HL-60/S4 treated with retinoic acid at 250 ng/mL for 4 days and 3 days (cell line): ENCODE results near the gene RRAGC.
"Not testable (repeated sequence)": the region's sequence is repeated elsewhere in the genome, so short reads cannot be mapped to it uniquely, and the experiment has no call there.

ENCODE experiments used
- in situ Hi-C: fragments of 300-500 bp; cut with MboI; formaldehyde crosslinking; loops from 2 replicates; pipeline ENCODE4 v1.7.0; 2022; ENCODE audit warnings: low sequenced_read_pairs

The RRAGC gene

DNA sequence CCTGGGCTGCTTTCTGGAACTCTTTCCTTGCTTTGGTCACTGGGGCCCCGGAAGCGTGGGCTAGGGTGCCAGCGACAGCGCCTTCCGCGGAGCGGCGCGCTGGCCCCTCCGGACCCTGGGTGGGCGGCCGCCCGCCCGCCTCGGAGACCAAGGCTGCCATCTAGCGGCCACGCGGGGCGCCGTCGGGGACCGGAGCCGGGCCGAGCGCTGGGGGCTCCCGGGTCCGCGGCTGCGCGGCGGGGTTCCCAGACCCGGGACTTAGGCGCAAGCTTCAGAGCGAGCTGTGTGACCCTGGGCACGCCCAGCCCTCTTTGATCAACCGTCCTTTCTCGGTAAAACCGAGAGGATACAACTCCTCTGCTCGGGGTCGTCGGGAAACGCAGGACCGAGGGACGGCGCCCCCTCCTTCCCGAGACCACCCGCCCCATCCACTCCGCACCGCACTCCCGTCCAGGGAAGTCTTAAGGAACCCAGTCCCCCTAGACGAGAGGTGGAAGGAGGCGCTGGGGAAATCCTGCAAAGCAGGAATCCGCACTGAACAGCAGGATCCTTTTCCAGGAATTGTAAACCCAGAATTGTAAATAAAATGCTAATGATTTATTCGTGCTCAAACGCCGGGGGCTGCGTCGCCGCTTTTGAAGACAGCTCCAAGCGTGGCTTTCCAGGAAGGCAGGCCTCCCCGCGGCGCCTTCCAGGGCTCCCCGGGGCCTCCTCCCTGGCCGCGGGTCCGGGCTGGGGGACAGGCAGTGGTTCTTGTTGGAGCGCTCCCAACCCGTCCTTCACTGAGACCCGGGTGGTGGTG, 41.2 kb downstream of the RRAGC start:
- in situ Hi-C loops = no loop called here

DNA sequence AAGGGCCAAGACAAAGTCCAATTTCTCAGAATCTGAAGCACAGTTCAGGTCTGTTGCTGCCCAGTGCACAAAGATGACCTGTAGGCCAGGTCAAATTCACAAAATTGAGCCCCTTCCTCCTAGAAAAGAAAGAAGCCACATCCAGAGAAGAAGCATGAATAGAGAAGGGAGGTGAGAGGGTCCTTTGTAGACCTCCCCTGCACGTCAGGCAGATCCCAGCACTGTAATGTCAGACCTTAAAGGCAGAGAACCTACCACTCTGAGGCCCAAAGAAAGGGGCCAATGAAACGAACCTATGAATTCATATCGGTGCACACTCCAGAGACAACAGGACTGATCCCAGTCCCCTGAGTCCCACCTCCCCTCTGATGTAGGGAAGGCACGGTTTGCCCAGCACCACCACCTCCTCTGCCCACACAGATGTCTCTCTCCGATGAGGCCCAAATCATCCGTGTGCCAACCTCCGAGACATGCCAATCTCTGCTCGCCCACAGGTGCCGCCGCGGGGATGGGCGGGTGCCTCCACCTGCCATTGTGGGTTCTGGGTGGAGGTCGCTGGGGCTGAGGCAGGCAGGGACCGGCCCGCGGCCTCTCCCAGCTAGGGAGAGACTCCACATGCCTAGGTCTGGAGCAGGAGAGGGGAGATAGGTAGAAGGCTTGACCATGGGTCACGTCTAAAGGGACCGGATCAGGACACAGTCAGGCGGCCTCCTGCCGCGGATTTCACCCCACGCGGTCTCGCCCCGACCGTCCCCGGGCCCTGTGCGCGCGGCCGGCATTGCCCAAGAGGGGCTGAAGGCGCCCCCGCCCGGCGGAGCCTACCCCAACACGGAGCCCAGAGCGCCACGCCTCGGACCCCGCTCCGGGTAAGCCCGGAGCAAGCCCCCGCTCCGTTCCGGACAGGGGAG, 42.1 kb downstream of the RRAGC start:
- in situ Hi-C loops = no loop called here

DNA sequence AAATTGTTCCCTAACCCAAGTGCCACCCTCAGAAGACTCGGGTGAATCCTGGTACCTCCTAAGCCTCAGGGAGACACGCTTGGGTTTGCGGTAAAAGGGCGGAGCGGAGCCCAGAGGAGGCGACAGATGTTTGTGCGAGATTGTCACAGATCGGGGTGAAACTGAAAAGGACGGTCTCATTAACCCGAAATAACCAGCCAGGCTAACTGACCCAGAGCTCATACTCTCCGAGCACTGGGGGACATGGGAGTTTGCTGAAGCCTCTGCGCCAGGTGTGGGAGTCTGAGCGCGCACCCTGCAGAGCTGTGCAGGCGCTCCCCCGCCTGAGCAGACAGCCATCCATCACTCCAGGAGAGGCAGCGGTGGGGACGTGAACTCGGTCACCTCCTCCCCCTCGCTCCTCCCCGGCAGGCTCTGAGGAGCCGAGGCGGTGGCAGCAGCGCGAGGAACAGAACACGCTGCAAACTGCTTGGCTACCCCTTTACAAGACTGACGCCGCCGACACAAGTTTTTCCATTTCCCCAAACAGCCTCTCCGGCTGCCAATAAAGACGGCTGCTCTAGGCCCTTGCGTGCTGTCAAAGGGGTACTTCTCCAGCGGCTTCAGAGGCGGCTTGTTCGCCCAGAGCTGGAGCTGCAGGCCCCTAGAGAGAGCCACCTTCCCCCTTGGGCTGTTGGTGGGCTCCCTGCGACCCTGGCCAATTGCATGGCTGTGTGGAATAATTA, 43.5 kb downstream of the RRAGC start:
- in situ Hi-C loops = no loop called here

DNA sequence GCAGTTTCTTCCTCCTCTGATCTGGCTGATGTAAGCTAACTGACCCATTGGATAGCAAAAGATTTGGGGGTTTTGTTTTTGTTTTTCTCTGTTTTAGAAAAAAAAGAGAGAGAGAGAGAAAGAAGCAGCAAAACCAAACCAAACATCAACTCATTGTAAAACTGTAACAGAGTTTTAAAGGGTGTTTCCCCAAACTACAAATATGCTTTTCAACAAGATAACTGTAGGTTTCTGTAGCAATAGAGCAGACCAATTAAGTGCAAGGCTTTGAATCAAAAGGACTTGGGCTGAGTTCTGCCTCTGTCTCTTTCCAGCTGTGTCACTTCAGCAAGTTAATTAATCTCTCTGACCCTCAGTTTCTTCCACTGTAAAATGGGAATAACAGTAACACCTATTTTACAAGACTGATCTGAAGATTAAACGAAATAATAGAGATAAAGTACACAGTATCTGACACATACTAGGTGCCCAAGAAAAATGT, 44.5 kb downstream of the RRAGC start:
- in situ Hi-C loops = no loop called here

DNA sequence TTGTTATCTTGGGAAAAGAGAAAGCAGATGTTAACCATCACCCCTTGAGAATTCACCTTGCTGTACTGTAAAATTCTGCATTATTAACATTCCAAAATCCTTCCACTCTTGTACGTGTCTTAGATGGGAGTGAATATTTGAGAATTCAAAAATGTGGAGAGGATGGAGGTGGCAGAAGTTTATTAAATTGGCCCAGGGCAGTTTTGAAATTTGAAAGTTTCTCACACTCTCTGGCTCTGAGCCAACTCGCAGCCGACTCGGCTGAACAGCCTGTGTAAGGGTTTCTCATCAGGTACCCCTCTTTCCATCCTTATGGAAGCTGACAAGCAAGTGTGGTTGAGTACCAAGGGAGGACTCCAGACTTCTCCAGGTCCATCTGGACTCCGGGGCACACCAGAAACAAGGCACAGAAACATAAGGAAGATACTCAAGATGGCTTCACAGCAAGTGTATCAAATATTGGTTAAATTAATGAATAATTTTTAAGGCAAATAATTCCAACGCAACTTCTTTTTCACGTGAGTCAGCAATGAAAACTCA, 45.1 kb downstream of the RRAGC start:
- in situ Hi-C loops = no loop called here

DNA sequence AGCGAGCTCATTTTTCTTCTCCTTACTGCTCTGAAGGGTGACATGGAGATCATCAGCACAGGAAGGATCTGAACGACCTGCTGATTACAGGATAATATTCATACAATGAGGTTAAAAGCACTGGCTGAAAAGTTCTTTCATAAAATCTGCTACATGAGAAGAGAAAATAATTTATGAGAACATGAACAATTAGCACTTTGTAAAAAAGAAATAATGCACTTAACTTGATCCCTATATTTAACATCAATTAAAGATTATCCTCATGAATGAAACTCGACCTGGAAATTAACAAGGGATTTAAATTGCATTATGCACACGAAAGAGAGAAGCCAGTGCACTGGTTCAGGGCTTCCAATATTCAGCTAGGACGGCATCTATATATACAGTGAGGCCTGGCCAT, 46.6 kb downstream of the RRAGC start:
- in situ Hi-C loops = no loop called here

DNA sequence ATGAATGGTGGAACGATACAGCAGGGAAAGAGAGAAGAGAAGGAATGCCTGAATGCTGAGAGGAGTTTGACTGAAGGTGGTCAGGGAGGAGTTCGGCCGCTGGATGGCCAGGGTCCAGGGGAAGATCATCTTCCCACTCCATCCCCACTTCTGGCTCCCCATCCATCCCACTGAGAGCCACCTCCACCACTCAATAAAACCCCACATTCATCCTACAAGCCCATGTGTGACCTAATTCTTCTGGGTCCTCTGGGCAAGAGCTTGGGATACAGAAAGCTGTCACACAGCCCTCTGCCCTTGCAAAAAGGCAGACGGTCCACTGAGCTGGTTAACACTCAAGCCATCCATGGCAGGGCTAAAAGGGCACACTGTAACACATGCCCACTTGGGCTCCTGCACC, 48.1 kb downstream of the RRAGC start:
- in situ Hi-C loops = not testable (repeated sequence)

DNA sequence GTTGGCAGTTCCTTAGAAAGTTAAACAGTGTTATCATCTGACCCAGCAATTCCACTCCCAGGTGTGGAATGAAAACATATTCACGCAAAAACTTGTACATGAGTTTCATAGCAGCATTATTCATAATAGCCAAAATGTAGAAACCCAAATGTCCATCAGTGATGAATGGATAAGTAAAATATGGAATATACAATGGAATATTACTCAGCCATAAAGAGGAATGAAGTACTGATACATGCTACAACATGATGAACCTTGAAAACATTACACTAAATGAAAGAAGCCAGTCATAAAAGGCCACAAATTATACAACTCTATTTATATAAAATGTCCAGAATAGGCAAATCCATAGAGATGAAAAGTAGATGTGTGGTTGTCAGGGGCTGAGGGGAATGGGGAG, 53.5 kb downstream of the RRAGC start:
- in situ Hi-C loops = no loop called here

DNA sequence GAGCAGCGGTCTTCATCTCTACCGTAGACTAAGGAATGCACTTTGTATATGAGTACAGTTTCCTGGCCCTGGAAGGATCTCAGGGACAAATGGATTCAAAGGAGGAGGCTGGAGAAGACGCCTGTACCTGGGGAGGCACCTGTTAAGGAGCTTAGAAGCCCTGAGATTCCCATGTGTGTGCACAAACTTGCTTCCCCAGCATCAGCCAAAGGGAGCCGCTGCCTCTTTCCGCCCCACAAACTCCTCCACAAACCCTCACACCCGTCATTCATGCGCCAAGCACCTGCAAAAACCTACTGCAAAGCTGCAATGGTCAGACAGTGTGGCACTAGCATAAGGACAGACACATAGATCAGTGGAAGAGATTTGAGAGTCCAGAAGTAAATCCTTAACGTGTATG, 54.5 kb downstream of the RRAGC start:
- in situ Hi-C loops = no loop called here

DNA sequence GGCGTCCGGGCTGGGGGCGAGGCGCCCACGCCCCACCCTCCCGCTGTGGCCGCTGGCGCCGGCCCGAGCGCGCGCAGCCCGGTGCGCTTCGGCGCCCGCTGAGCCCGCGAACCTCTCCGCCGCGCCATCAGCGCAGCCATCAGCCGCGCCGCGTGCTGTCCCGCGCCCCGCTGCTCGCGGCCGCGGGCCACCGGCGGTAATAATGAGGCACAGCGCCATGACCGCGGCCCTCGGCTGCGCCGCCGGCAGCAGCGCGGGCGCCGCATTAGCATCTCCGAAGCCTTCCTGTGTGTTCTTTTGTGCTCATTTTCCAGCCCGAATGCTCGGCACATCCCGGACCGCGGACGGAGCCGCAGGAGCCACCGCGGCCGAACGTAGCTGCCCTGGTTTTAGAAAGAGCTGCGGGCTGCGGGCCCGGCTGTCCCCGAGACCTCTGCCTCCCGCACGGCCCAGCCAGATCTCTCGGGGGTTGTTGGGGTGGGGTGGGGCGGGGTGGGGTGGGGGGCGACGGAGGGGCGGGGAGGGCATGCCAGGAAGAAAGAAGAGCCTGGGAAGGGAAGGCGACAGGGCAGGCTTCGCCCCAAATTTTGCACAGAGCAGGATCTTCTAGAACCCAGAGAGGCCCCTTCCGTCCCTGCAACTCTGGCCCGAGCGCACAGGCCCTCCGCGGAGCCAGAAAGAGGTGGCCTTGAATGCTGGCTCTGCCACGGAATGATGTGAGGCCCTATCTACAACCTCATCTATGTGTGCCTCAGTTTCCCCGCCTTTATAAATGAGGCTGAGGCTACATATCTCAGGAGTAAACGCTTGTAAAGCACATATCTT, 55.3 kb downstream of the RRAGC start:
- in situ Hi-C loops = no loop called here

DNA sequence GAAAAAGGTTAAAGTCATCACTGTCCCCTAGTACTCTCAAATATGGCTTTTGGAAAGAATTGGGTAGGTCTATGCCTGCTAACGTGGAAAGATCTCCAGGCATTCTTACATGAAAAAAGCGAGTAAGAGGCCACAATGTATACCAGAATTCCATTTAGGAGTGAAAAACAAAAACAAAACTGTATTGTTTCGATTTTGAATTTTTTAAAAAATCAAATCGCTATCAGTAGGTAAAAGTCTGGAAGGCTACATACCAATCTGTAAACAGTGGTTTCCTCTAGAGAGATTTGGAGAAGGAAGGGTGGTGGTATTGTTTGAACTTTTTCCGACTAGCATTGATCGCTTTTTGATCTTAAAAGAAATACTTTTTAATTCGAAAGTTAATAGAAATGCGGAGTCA, 55.9 kb downstream of the RRAGC start:
- in situ Hi-C loops = no loop called here

DNA sequence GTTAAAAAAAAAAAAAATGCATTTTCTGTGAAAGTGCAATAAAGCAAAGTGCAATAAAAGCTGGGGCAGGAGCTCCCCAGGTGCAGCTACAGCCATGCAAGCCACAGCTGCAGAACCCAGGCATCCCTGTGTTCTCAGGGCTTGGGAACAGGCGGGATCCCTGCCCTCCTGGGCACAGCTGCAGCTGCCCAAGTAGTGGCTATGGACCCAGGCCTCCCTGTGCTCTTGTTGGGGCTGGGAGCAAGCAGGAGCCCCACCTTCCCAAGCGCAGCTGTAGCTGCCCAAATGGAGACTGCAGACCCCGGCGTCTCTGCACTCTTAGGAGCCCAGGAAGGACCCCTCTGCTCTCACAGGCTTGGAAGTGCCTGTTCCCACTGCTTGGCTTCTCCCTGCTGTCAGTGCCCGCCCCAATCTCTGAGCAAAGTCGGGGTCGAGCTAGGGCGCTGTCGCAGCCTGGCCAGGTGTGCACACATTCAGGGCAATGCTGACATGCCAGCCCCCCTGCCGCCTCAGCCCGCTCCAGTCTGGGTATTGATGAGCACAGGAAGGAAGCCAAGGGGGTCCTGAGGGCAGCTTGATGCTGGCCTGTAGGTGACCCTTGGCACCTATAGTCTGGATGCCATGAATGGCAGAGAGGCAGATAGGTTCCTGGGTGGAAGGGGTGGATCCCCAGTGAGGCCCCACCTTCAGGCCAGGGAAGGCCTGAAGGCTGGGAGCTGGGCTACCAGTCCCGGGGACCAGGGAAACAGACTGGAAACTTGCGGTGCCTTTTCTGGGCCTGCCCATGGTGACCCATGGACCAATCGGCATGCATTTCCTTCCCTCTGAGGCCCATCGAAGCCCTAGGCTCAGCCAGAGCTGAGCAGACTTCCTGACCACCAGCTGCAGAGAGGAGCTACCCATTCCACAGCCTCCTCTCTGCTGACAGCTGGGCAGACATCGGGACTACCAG, 58.6 kb downstream of the RRAGC start:
- in situ Hi-C loops = no loop called here

DNA sequence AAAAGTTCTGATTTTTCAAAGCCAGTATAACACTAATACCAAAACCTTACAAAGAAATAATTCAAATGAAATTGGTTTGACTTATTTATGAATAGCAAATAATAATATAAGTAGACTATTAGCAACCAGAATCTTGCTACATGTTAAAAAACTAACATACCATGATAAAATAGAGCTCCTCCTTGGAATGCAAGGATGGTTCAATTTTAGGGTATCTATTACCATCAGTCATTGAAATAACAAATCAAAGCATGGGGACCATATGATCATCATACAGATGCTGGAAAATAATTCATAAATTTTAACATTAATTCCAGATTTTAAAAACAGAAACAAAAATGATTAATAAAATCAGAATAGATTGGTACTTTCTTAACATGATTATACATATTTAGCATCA, 66.3 kb downstream of the RRAGC start:
- in situ Hi-C loops = no loop called here

DNA sequence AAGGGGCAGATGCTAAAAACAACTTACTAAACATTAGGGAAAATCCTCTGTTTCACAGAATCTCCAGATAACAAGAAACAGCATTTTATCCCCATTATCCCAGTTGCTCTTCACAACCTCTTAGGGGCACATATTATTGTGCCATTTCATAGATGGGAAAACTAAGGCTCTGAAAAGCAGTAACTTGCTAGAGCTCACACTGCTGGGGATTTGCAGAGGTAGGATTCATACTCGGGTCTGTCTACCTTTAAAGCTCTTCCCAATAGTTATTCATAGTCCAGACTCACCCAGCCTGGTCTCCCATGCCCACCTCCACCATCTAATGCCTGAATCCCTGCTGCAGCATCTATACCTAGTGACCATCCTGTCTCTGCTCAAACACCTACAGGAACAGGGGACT, 67.7 kb downstream of the RRAGC start:
- in situ Hi-C loops = no loop called here

DNA sequence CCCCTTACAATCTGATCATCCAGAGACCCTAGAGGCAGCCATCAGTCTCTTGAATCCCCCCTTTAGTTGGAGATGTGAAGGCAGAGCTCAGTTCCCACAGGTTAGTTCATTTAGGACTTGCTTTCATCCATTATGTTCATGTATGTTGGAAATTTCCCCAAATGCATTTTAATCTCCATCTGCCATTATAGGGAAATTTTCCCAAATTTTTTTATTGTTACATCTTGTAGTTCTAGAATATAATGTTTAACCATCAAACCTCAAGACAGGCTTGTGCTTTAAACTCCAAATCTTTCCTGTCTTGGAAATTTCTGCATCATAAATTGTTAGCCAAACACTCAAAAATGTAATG, 68.4 kb downstream of the RRAGC start:
- in situ Hi-C loops = no loop called here

DNA sequence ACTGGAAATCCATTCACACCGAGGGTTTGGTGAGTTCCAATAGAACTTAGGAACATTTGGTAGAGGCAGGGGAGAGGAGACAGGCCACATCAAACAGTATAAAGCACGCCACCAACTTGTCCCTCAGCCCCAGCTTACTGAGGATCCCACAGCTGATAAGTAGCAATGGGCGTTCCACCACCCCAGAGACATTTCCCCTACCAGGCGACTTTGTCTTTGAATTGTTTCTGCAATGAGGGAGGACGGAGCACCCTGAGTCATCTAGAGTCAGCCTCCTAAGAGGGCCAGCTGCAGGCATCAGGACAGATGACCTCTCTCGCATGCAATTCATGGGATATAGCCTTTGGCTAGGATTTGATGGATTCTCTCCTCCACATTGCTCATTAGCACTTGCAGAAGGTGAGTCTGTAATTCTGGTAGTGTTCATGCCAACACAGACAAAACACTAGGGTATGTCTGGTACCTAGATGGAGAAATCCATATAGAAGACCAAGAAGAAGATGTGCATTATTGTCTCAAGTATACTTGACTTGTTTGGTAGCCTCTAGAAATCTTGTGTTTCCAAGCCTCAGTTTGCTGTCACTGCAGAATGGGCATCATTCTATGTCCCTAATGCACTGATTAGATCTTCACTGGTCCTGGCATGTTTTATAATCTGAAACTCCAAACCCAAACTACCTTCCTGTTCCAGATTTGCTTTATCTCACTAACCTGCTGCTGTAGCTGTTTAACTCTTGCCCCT, 69.0 kb downstream of the RRAGC start:
- in situ Hi-C loops = no loop called here

DNA sequence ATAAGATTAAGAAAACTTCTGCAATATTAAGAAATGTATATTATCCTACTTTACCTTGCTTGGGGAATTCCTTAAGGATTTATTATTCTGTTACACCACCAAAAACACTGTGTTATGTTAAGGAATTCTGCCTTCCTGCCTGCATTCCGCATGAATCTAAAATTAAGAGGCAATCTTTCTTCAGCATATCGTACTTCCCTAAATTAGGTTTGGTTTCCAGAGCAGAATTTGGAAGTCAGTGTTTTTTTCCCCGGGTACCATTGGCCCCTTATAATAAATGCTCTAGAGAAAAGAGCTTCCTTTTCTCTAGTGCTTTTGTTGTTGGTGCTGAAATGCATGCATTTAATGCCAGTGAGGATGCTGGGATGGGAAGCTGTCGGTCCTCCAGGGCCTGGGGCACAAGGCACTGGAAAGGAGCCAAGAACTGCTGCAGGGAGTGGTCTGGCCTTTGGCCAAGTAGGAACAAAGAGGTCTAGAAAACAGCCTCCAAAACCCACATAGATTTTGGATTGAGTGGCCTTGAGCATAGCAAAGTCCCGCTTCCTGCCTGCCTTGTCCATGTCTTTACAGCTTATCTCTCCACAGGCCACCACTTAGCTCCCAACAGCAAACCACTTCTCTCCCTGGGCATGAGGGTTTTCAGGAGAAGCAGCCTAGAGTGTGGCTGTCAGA, 69.9 kb downstream of the RRAGC start:
- in situ Hi-C loops = no loop called here
